Activated CD8-positive, alpha-beta memory T cell treated with anti-CD3 and anti-CD28 coated beads, Interleukin-2, amount 50 U/mL, for 4 hours (primary cell): ENCODE measurements around the gene ZSCAN5C.
"Not testable (repeated sequence)": the region's sequence is repeated elsewhere in the genome, so short reads cannot be mapped to it uniquely, and the experiment has no call there.

Experiments
- DNase-seq: peaks from one replicate; pipeline ENCODE4 v3.0.0-alpha.2; 2020

ZSCAN5C gene, protein sequence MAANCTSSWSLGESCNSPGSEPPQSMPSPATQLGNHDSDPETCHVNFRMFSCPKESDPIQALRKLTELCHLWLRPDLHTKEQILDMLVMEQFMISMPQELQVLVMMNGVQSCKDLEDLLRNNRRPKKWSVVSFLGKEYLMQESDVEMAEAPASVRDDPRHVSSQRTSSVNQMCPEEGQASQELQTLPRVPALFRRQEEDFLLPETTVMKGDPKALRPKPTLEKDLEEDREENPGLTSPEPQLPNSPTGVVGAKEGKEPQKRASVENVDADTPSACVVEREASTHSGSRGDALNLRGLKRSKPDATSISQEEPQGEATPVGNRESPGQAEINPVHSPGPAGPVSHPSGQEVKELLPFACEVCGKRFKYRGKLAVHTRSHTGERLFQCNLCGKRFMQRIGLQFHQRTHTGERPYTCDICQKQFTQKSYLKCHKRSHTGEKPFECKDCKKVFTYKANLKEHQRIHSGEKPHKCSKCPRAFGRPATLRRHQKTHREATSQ

DNA sequence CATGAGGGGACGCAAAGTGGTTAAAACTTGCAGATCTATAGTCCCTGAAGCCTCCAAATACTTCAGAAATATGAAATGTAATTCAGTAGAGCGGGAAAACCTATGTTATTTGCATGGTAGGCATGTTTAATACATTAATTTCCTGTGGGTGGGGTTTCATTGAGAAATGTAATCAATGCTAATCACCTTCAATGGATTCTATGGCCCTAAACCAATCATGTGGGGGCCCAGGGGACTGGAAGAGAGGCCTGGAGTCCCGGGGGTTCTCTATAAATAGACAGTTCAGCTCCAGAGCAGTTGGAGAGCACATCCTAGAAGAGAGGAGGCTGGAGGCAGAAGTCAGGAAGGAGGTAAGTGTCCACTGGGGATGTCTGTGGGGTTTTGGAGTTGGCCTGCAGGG lies at the start of gene ZSCAN5C:
Gene ZSCAN5C (plus strand): TSS at position 301 of the 400 bp plus-strand sequence. CDS start 3,641 bp downstream, outside the sequence.
- no peak for DNase-seq

DNA sequence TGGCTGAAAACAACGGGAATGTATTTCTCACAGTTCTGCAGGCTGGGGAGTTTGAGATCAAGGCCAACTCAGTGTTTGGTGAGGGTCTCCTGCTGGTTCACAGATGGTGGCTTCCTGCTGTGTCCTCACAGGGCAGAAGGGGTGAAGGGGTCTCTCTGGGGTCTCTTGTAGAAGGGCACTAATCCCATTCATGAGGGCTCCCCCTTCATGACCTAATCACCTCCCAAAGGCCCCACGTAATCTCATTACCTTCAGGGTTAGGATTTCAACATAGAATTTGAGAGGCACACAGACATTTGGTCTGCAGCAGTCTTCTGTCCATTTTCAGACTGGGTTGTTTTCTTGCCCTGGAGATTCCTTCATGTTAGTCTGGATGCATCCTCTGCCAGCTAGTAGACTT lies 49.4 kb upstream of the ZSCAN5C start:
- no peak for DNase-seq

DNA sequence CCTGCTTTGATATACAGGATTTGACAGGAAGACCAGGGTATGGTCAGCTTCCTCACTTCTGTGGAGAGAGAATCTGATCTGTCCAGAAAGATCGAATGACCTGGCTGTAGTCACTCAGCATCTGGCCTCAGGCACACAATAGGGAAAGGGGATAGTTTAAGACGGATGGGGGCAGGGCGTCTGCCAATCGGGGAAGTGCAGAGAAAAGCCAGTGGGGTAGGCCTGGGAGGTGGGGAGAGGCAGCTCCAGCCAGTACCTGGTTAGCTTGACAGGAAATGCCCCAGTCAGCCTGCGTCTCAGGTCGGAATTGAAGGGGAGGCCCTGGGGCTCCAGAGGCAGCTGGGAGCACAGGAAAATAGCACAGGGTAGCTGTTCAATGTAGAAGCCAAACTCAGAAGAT lies 48.6 kb upstream of the ZSCAN5C start:
- DNase-seq, result no peak

DNA sequence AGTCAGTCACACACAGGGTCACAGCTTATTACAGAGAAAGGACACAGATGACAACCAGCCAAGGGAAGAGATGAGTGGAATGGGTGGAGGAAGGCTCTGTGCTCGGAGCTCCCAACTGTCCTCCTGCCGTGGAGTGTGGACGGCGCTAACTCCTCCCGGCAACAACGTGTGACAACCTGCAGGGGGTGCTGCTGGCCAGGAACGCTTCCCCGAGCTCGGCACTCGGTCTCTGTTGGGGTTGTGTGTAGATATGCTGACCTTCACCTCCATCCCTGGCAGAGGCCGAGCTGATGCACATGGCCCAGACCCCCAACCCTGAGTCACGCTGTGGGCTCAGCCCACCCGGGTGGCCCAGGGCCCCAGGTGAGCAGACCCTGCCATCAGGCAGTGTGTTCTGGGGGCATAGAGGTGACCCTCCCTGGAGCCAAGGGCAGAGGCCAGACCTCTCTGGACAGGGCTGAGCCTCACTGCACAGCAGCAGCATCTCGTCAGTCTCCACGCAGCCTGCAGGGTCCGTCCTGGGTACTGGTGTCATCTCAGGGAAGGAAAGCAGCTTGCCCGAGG lies 46.9 kb upstream of the ZSCAN5C start:
- no peak for DNase-seq

DNA sequence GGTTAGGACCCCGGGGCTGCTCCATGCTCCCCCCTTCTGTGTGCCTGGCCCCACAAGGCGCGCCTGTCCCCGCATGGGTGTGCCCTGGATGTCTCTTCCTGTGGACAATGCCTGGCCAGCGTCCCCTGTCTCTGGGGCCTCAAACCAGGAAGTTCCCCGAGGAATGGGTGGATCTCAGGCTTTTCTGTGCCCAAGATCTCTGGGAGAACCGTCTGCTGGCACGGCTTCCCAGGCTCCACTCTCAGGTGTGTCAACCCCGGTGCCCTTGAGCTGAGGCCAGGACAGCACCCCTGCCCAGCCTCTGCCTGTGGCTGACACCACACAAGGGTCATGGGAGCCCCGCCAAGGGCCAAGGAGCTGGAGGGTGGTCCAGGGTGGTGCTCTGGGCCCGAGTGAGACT lies 45.3 kb upstream of the ZSCAN5C start:
- DNase-seq, result no peak

DNA sequence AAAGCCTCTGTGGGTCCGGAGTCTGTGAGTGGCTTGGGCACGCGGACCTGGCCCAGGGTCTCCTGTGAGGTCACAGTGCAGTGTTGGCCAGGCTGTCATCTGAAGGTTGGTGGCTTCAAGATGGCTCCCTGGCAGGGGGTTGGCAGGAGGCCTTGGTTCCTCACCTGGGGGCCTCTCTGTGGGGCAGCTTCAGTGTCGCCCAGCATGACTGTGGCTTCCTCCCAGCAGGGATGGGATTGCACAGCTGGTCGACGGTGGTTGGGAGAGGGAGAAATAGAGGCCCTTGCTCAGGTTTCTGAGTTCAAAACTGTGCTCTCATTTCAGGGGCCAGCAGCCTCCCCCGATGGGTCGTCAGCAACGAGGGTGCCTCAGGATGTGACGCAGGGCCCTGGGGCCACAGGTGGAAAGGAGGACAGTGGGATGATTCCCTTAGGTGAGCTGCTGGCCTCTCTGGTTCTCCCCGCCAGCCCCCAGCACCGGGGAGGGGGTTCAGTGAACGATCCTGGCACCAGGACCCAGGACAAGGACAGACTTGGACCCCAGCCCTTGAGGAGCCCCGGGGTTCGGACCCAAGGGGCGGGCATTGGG lies 43.8 kb upstream of the ZSCAN5C start:
- no peak for DNase-seq

DNA sequence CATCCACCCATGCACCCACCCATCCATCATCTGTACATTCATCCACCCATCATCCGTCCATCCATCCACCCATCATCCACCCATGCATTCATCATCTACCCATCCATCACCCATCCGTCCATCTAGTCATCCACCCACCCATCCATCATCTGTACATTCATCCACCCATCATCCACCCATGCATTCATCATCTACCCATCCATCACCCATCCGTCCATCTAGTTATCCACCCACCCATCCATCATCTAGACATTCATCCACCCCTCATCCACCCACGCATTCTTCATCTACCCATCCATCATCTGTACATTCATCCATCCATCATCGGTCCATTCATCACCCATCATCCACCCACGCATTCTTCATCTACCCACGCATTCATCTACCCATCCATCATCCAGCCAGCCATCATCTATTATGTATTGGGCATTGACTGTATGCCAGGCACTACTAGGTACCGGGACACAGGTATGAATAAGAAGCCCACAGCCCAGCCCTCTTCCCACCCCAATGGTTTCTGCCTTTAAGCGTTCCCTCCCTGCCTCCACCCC lies 43.0 kb upstream of the ZSCAN5C start:
- DNase-seq, result no peak

DNA sequence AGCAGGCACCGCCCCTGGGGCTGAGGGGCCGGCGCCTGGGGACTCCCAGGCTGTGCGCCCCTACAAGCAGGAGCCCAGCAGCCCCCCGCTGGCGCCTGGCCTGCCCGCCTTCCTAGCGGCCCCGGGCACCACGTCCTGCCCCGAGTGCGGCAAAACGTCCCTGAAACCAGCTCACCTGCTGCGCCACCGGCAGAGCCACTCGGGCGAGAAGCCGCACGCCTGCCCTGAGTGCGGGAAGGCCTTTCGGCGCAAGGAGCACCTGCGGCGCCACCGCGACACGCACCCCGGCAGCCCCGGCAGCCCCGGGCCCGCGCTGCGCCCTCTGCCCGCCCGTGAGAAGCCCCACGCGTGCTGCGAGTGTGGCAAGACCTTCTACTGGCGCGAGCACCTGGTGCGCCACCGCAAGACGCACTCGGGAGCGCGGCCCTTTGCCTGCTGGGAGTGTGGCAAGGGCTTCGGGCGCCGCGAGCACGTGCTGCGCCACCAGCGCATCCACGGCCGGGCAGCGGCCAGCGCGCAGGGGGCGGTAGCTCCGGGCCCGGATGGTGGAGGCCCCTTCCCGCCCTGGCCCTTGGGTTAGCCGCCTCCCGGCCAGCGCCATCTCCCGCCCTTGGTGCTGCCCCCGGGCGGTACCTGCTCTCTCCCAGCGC lies 42.3 kb upstream of the ZSCAN5C start:
- DNase-seq, result no peak

DNA sequence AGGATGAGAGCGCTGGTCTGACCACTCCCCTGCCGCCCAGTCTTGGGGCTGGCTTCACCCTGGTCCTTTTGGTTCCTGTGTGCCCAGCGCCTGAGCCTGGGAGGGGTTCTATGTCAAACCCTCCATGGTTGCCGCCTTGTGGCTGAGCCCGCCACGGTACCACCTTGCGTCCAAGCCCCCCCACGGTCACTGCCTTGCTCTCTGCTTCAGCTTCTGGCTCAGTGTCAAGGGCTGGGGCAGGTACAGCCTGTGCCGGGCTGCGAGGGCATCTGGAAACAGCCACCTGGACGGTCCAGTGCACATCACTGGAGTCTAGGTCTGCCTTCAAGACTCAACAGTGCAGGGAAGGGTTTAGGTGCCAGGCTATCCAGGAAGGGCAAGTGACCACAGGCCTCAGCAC lies 40.5 kb upstream of the ZSCAN5C start:
- no peak for DNase-seq

DNA sequence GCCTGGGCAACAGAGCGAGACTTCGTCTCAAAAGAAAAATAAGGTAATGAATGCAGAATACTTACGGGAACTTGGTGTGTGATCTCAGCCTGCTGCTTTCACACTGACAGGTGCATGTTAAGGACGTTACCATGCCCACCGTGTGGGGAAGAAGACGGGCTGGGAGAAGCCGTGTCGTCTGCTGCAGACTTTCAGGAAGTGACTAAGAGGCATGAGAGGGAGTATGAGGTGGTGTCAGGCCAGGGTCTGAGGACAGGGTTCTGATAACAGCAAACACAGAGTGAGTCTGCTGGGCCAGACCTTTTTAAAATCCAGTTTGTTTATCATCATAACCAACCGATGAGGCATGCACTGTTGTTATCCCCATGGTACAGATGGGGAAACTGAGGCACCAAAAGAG lies 39.8 kb upstream of the ZSCAN5C start:
- DNase-seq, result no peak

DNA sequence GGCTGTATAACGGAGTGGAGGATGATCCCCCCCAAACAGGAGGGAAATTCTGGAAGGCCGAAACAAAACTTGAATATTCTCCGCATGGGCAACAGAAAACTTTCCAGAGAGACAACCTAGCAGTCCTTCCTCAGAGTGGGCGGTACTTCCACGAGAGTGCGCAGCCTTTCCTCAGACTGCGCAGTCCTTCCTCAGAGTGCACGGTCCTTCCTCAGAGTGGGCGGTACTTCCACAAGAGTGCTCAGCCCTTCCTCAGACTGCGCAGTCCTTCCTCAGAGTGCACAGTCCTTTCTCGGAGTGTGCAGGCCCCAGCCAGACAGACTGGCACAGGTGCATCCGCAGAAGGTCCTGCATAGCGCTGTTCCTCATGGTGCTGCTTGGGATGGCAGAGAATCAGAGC lies 39.0 kb upstream of the ZSCAN5C start:
- DNase-seq, result no peak

DNA sequence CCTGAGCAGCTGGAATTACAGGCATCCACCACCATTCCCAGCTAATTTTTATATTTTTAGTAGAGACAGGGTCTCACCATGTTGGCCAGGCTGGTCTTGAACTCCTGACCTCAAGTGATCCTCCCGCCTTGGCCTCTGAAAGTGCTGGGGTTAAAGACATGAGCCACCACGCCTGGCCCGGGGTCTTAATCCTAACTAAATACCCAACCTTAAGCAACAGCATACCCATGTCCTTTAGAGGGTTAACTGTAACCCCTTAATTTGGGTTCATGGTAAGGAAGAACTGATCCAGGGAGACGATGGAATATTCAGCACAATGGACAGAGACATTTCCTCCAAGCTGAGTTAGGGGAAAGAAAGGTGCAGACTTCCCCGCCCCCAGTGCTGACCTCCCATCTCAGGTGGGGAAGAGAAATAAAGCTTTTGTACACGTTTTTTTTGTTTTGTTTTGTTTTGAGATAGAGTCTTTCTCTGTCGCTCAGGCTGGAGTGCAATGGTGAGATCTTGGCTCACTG lies 35.0 kb upstream of the ZSCAN5C start:
- no peak for DNase-seq

DNA sequence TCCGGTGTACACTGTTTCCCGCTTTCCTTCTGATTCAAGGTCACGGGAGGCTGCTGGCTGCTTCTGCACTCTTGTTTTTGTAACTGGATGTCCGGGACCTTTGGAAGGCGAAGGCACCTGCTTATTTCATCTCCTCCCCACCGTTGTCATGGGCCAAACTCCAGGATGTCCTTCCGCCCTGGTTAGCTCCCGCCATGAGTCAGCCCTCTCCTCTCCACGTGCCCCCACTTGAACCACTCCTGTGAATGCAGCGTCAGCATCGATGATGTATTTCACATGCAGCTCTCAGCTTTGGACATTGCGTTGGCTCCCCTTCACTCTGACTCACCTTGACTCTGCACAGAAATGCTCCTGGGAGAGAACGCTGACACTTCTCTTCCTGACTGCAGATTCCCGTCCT lies 31.8 kb upstream of the ZSCAN5C start:
- DNase-seq, result no peak

DNA sequence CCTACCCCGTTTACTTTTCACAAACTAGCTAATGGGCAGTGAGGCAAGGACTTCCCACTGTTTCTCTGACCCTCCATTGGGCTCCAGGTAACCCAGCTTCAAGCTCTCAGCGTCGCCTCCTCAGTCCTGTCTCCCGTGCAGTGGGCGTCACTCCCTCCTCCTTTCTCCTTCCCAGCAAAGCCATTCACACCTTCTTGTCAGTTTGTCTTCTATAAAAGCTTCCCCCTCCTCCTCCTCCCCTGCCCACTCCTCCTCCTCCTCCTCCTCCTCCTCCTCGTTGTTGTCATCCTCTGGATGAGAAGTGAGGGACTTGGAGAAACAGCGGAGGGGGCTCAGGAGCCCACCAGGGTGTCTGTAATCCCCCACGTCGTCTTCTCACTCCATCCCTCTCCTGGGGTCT lies 28.0 kb upstream of the ZSCAN5C start:
- DNase-seq, result no peak

DNA sequence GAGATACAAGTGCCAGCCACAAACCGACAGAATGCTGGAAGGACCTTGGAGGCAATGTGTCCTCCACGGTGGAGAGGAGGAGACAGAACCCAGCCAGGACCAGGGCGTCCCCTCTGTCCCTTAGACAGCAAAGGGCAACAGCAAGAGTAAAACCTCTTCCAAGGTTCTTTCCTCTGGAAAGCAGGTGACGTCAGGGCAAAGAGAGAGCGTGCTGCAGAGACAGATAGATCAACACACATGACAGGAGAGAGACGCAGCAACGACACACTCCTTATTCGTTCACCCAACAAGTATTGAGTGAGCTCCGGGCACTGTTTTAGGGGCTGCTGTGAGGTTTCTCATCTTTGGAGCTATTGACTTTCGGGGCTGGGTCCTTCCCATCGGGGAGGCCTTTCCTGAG lies 27.5 kb upstream of the ZSCAN5C start:
- DNase-seq, result no peak

DNA sequence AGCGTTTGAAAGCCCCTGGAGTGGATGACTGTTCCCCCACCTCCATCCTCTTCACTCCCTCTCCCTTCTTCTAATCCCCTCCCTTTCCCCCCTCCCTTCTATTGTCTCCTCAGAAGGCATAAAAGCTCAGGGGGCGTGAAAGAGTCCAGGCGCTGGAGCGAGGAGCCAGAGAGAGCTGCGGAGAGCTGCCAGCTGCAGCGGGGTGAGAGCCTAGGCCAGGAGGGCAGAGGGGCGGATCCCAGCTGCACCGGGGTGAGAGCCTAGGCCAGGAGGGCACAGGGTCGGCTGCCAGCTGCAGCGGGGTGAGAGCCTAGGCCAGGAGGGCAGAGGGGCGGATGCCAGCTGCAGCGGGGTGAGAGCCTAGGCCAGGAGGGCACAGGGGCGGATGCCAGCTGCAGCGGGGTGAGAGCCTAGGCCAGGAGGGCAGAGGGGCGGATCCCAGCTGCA lies 26.2 kb upstream of the ZSCAN5C start, which contains the start of gene GALP:
Gene GALP (plus strand): TSS at position 148 of the 447 bp plus-strand sequence. CDS start 1,101 bp downstream, outside the sequence.
- DNase-seq, result not testable (repeated sequence)

DNA sequence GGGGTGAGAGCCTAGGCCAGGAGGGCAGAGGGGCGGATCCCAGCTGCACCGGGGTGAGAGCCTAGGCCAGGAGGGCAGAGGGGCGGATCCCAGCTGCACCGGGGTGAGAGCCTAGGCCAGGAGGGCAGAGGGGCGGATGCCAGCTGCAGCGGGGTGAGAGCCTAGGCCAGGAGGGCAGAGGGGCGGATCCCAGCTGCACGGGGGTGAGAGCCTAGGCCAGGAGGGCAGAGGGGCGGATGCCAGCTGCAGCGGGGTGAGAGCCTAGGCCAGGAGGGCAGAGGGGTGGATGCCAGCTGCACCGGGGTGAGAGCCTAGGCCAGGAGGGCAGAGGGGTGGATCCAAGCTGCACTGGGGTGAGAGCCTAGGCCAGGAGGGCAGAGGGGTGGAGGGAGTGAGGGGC lies 25.8 kb upstream of the ZSCAN5C start:
- not testable (repeated sequence) for DNase-seq

DNA sequence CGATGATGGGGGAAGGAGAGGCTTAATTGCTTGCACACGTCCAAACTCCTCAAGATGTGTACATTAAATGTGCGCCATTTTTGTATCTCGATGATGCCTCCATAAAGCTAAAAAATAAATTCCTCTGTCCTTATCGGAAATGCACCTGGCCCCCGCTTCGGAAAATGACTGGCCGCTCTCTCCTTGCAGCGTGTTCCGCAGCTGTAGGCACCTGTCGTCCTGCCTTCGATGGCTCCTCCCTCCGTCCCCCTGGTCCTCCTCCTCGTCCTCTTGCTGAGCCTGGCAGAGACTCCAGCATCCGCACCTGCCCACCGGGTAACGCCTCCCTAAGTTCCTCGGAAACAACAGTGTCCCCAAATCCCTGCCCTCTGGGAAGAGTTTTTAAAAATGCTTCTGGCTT lies 25.2 kb upstream of the ZSCAN5C start:
- DNase-seq, result no peak

DNA sequence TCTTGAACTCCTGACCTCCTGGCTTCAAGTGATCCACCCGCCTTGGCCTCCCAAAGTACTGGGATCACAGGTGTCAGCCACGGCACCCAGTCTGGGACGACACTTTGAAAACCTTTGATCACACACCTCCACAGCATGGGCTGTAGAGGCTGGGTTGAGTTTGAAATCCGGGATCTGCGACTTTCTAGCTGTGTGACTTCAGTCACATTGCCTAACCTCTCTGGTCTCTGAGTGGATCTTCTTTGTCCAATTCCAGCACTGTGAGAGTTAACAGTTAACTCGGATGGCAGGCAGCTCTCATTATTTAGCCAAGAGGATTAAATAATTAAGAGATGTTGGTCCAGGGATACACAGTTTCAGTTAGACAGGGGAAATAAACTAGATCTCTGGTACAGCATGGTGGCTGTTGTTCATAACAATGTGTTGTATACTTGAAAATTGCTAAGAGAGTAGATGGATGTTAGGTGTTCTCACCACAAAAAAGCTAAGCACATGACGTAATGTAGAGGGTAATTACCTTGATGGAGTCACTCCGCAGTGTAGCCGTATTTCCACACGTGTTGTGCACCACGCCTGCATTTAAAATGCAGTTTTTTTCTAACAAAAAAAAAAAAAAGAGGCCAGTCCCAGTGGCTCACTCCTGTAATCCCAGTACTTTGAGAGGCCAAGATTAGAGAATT lies 24.4 kb upstream of the ZSCAN5C start:
- DNase-seq, result no peak

DNA sequence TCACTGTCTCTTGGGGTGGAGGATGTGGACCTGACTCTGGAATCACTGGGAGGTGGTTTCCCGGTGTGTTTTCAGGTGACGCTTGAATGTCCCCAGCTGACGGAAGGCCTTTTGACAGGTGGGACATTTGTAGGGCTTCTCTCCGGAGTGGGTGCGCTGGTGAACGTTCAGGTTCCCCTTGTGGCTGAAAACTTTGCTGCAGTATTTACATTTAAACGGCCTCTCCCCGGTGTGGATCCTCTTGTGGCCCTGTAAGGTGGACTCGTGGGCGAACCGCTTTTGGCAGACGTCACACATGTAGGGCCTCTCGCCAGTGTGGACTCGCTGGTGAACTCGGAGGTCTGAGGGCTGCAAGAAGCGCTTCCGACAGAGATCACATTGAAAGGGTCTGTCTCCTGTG lies 12.3 kb upstream of the ZSCAN5C start:
- DNase-seq, result no peak

DNA sequence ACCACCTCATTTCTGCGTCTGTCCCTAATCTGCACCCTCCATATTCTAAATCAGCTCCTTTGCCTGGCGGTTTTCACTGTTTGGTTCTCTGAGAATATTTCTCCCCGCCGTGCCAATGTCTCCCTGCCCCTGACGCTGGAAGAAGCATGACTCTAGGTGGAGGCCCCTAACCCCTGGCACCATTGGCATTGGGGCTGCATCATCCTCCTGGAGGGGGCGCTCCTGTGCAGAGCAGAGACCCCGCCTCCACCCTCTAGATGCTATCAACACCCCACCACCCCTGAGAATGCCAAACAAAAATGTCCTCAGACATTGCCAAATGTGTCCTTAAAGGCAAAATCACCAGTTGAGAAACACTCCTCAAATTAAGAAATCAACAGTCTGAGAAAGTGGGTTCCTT lies 11.0 kb upstream of the ZSCAN5C start:
- no peak for DNase-seq

DNA sequence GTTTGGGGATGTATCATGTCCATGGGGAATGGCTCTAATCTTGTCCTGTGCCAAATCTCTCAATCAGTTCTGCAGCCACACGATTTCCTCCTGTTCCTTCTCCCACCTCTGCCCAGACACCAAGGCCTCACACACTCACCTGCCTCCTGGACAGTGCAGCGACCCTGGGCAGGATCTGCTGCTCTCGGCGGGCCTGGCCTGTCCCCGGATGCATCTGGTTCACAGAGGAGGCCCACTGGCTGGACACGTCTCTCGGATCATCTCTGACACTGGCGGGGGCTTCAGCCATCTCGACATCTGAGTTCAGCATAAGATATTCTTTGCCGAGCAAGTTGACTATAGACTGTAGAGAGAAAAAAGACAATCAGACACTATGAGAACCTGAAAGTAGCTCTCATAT lies 10.4 kb upstream of the ZSCAN5C start:
- DNase-seq, result no peak
